ENCODE results near the gene MYO6.
"Not testable (repeated sequence)": the region's sequence is repeated elsewhere in the genome, so short reads cannot be mapped to it uniquely, and the experiment has no call there.

The MYO6 gene

GRCh38 chr6:75748743-75749538 lies at the start of gene MYO6:
Gene MYO6 (plus strand): TSS chr6:75749239. CDS start chr6:75817548, 68,309 bp downstream.
- no peak for DNase-seq

DNA sequence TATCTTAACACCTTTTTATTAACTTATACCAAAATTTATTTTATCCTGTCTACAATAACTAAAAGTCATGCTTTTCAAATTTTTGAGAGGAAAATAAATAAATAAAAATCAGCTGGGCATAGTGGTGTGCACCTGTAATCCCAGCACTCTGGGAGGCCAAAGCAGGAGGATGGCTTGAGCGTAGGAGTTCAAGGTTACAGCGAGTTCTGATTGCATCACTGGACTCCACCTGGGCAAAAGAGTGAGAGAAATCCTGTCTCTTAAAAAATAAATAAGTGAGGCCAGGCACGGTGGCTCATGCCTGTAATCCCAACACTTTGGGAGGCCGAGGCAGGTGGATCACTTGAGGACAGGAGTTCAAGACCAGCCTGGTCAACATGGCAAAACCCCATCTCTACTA lies 40.7 kb upstream of the MYO6 start:
- not testable (repeated sequence) for DNase-seq

- no peak for DNase-seq
These were observed 37.9 kb upstream of the MYO6 start for GRCh38 chr6:75711173-75711572.

- no peak for DNase-seq
These were observed 29.9 kb upstream of the MYO6 start for GRCh38 chr6:75719133-75719532.

- no peak for DNase-seq
These were observed 25.7 kb upstream of the MYO6 start for GRCh38 chr6:75723382-75723781.

DNA sequence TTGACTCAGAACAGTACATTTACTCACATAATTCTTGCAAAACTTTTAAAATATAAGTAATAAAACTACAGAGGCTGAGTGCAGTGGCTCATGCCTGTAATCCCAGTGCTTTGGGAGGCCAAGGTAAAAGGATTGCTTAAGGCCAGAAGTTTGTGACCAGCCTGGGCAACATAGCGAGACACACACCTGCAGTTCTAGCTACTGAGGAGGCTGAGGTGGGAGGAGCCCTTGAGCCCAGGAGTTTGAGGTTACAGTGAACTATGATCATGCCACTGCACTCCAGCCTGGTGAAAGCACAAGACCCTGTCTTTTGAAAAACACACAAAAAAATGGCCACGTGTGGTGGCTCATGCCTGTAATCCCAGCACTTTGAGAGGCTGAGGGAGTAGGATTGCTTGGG lies 21.8 kb upstream of the MYO6 start:
- no peak for DNase-seq

GRCh38 chr6:75731029-75731428 lies 18.0 kb upstream of the MYO6 start:
- not testable (repeated sequence) for DNase-seq

- DNase-seq, result no peak
These were observed 13.4 kb upstream of the MYO6 start for GRCh38 chr6:75735491-75736186.

GRCh38 chr6:75743971-75744370 lies 5.1 kb upstream of the MYO6 start:
- DNase-seq, result no peak

GRCh38 chr6:75745404-75745803 lies 3.6 kb upstream of the MYO6 start:
- no peak for DNase-seq

DNA sequence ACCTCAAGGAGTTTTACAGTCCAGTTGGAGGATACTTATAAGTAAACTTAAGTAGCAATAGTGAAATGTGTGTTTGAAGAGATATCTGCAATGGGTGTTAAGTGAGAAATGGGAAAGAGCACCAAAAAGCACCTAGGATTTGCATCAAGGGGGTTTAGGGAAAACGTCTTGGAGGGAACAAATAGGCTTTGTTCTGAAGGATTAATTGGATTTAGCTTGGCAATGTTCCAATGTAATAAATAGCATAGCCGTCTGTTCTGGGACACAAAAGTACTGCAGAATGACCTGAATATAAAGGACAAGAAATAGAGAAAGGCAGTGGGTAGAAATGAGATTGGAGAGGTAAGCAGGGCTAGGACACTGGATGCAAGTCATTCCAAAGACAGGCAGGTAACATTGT lies 2.8 kb upstream of the MYO6 start:
- DNase-seq, result no peak

GRCh38 chr6:75747152-75747992 lies 1.7 kb upstream of the MYO6 start:
- DNase-seq, result no peak

- DNase-seq, result no peak
These were observed 866 bp upstream of the MYO6 start for GRCh38 chr6:75748003-75748742.

DNA sequence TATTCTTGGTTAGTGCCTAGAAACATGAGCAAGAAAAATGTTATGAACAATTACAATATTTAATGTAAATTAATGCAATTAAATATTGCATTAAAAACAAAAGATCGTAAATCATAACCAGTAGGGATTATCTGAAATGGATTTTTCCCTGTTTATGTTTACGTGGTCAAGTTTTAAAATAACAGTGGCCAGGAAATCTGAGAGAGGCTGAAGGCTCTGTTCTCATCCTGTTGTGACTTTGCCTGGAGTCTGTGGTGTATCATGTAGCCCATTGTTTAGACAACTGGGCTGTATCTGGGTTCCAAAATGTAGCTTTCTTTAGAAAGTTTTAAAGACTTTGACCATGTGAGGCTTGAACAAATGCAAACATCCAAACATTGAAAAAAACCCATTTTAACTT lies 2.4 kb downstream of the MYO6 start:
- DNase-seq, result no peak

DNA sequence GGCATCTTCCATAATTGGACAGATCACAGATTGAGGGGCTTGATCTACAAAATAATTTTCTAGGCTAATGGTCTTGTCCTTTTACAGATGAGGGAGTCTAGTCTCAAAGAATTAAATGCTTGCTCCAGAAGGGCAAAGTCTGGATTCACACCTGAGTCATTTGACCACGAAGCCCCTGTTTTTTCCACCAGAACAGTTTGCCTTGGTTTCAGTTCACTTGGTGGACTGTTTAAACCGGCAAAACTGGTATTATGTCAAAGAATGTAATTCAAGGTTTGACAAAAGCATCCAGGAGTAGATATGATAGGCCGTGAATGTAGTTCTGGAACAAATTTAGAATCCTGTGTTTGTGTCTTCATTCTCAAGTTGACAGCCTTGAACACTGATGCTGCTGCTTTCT lies 3.3 kb downstream of the MYO6 start:
- DNase-seq, result no peak

DNA sequence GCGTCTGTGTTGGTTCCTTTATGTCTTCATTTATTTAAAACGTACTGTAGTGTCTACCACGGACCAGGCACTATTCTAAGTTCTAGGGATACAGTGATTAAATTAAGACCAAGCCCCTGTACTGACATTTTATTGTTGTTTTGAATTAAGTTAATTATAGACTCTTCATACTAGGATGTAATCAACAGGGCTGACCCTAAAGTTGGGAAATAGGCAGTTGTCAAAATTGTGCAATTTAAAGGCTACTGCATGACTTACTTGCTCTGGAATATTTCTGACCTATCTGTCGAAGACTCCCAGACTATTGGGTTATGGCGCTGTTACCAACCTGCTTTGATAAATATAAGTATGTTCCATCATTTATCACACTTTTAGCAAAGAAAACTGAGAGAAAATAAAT lies 6.7 kb downstream of the MYO6 start:
- DNase-seq, result no peak

GRCh38 chr6:75757295-75757694 lies 8.3 kb downstream of the MYO6 start:
- DNase-seq, result no peak

GRCh38 chr6:75758061-75758460 lies 9.0 kb downstream of the MYO6 start:
- no peak for DNase-seq

DNA sequence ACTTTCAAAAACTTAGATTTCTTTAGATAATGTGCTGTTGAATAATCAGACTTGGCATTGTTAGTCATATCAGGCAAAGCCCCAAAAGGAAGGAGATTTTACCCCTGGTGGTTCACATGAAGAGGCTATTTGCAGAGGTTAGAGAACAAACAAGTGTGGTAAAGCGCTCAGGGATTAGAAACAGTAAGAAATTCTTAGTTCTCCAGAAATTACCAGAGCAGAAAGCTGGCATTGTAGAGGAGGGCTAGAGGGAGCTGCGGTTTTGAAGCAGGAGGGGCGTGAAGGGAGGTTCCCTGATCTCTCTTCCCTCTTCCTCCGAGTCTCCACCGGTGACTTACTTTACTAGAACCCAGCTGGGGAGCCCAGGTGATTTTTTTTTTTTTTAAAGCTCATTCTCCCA lies 10.2 kb downstream of the MYO6 start:
- DNase-seq, result no peak

DNA sequence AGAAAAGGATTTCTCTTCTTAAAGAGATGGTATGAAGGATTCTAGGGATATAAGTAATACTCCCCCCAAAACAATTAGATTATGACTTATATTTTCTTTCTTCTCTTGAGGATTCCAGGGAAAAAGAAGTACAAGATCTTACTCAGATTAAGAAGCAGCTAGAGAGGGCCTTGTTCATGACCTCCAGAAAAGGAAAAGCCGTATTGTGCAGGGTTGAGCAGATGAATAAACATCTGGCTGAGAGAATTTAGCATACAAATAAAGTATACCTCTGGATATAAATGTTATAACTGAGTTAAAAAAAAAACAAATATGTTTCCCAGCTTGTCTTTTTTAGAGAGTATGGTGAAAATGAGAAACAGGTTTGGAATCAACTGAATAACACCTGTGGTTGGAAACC lies 11.3 kb downstream of the MYO6 start:
- no peak for DNase-seq

GRCh38 chr6:75761489-75761888 lies 12.4 kb downstream of the MYO6 start:
- no peak for DNase-seq

- no peak for DNase-seq
These were observed 13.0 kb downstream of the MYO6 start for GRCh38 chr6:75762063-75762462.

DNA sequence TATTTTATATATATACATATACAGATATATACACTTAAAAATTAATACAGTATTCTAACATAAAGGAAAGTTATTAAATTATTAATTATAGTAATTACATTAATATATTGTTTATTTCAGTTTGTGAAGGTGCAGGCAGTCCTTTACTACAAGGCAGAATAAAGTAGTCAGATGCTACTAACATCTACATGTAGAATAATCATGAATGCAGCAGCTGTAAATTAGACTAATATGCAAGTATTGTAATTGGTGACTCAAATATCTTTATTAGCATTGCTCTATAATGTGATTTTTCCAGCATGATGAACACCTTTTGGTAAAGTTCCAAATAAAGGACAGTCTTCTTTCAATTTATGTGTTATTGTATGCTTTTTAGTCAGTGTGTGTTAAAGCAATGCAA lies 17.3 kb downstream of the MYO6 start:
- DNase-seq, result no peak
